HG03571 (cell line): Measurements from ENCODE around the gene ZNF174.
A peak's percentile ranks its signal among the peaks of the same experiment; 100 is the strongest.

Experiments
- ATAC-seq: cut with Tn5 transposase; IDR thresholded peaks from one replicate; pipeline ENCODE4 v1.9.1; 2021; ENCODE audit not compliant: unreplicated experiment

The ZNF174 gene

DNA sequence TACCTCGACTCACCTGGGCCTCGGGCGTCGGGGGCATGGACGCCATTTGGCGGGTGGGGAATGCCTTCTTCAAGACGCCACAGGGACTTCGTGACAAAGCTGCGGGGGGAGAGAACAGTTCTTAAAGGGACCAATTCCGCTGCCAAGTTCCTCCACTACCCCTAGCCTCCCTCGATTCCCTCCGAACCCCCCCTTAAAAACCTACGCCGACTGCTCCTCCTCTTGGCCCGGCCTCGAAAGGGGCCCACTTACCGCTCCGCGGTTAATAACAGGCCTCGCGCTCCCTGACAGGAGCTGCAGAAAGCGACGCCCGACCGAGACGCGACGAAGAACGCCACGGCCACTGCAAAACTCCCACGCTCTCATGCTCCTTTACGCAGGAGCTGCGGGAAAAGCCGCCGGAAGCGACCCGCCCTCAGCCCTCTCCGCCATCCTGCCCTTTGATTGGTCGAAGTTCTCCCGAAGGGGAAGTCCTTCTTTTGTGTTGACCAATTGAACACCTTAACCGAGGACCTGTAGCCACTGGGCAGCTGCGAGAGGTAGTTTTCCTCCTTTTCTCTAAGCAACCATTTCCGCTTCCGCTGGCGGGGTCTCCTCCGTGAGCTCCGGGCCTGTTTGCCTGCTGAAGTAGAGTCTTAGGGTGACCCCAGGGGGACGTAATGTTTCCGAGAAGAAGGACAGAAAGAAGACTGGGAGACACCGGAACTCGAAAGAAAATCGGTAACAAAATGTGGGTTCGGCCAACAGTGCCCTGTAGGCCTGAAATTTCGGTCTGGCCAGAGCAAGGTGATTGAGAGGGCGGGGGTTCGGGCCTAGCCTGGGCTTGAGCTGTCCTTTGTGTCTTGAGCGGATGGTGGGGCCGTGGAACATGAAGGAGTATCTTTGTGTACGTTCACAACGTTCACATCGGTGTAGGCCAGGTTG lies 42.4 kb downstream of the ZNF174 start, which contains the start of the genes NAA60 and ZNF597:
TSS of gene NAA60 (plus strand) at position 573 of the 924 bp plus-strand sequence. CDS start 32,548 bp downstream, outside the sequence.
TSS of gene ZNF597 (minus strand) at position 397 of the 924 bp plus-strand sequence. CDS start at position 46, 351 bp downstream.
- peak; percentile 79 for ATAC-seq

GRCh38 chr16:3444032-3444388 lies 43.0 kb downstream of the ZNF174 start:
- peak; percentile 22 for ATAC-seq

GRCh38 chr16:3454093-3454492 lies 53.1 kb downstream of the ZNF174 start:
- ATAC-seq = no peak

DNA sequence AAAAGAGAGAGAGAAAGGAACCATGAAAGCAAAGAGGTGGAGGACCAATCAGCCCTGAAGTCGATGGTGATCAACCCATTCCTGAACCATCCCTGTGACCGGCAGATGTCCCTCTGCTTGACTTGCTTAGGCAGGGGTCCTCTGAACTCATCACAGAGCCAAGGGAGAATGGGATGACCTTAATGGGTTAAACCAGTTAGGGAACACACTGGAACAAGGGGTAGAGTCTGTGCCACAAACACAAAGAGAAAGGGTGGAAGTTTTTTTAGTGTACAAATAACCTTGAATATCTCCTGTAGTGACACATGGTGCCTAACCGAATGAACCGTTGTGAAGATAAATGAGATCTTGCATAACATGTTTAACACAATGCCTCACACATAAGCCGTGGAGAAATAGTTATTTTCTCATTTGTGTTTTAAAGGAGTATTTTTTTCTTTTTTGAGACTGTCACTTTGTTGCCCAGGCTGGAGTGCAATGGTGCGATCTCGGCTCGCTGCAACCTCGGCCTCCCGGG lies 53.7 kb downstream of the ZNF174 start:
- ATAC-seq = no peak

GRCh38 chr16:3457434-3458252 lies 56.6 kb downstream of the ZNF174 start:
- peak; percentile 79 for ATAC-seq

GRCh38 chr16:3458278-3458851 lies 57.4 kb downstream of the ZNF174 start:
- no peak for ATAC-seq

DNA sequence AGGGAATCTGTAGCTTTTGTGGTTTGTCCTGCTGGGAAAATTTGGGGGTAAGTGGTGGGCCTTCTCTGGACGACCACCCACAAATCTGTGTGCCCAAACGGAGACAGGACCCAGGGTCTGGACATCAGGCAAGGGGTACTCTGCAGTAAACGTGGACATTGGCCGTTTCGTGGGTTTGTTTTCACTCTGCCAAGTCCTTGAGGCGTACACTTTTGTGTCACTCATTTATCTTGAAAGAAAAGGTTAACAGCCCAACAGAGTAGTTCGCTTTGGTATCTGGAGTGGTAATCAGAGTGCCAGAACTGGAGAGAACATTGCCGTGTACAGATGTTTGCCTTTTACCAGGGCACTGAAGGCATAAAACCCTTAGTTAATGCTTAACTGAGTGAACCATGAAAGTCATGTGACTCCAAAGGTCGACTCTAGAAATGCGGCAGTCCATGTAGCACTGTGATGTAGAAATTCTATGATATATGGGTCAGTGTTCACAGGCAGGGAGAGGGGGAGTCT lies 57.9 kb downstream of the ZNF174 start:
- ATAC-seq = no peak
